Astrocyte of the cerebellum (primary cell): ENCODE results near the gene ZCCHC7.

Experiments used
- DNase-seq: peaks from one replicate; pipeline ENCODE4 v3.0.0-alpha.2; 2011; ENCODE audit warnings: low read depth
- H3K4me3 ChIP-seq: 2 replicates; pipeline ENCODE4 v1.5.1; 2011; ENCODE audit warnings: mild to moderate bottlenecking, low read depth, low read length, moderate library complexity
- CTCF ChIP-seq: IDR thresholded peaks from 2 replicates; pipeline ENCODE4 v1.5.1; 2012; ENCODE audit warnings: low read length, low read depth, moderate library complexity, mild to moderate bottlenecking; ENCODE audit errors: missing control alignments
- in situ Hi-C: cut with HindIII; loops from 2 replicates; pipeline ENCODE4 v1.10.0; 2017; ENCODE audit warnings: low sequenced_read_pairs

ZCCHC7 gene

DNA sequence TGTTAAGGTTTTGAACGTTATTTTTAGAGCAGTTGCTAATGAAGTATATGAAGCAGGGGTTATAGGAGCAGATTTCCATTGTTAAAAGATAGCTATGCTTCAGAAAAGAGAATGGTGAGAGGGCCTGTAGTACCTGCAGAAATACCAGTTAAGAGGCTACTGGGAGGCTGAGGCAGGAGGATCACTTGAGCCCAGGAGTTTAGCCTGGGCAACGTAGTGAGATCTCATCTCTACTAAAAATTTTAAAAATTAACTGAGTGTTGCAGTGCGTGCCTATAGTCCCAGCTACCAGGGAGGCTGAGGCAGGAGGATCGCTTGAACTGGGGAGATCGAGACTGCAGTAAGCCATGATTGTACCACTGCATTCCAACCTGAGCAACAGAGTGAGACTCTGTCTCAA is 148.8 kb downstream of the ZCCHC7 start:
- in situ Hi-C loops = no loop called here
- no peak overlapping the region for H3K4me3 ChIP-seq
- TF ChIP-seq CTCF = no peak
- no peak for DNase-seq

DNA sequence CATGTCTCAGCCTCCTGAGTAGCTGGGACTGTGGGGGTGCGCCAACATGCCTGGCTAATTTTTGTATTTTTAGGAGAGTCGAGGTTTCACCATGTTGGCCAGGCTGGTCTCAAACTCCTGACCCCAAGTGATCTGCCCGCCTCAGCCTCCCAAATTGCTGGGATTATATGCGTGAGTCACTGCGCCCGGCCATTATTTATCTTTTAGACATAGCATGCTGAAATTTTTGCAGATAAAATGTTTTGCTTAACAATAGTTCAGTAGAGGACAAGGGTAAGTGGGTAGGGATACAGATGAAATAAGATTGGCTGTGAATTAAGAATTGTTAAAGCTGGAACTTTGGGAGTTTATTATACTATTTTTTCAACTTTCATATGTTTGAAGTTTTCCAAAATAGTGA is 151.3 kb downstream of the ZCCHC7 start:
- TF ChIP-seq CTCF = no peak

GRCh38 chr9:37273595-37273994 is 153.2 kb downstream of the ZCCHC7 start:
- H3K4me3 ChIP-seq = no peak overlapping the region
- DNase-seq = no peak
- in situ Hi-C loops = no loop called here
- no peak for TF ChIP-seq CTCF

More for the DNA sequence above, 151.3 kb downstream of the ZCCHC7 start:
- DNase-seq = no peak
- in situ Hi-C loops = no loop called here
- no peak overlapping the region for H3K4me3 ChIP-seq

- in situ Hi-C loops = no loop called here
- no peak for TF ChIP-seq CTCF
- H3K4me3 ChIP-seq = no peak overlapping the region
Observed at GRCh38 chr9:37281541-37281940, 161.2 kb downstream of the ZCCHC7 start.

DNA sequence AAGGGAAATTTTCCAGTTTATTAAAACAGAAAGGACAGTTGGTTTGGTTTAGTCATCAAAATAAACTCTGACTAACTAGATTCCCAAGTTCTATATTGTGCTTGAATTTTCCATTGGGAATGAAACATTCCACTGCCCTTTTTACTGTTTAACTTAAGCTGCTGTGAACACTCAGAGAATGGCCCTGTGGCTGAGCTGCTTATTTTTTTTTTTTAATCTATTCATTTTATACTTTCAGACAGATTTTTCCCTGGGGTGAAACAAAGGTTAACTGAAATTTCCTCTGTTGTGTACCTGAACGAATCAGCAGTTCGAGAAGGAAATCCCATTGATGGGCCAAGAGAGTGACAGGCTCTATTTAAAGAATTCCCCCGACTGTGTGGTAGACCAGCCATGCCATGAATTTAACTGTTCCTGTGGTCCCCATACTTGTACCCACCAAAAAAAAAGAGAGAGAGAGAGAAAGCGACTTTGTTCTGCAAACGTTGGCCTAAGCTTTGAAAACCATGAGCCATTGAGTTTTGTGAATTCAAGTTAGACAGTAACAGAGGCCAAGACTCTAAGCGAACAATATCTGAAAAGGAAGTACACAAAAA is 163.5 kb downstream of the ZCCHC7 start:
- peak; percentile 38 for DNase-seq
- in situ Hi-C loops = no loop called here
- TF ChIP-seq CTCF = no peak
- H3K4me3 ChIP-seq = no peak overlapping the region

More at GRCh38 chr9:37281541-37281940, 161.2 kb downstream of the ZCCHC7 start:
- no peak for DNase-seq

- no peak for TF ChIP-seq CTCF
- H3K4me3 ChIP-seq = no peak overlapping the region
- in situ Hi-C loops = no loop called here
- no peak for DNase-seq
Observed at GRCh38 chr9:37284636-37285035, 164.3 kb downstream of the ZCCHC7 start.

DNA sequence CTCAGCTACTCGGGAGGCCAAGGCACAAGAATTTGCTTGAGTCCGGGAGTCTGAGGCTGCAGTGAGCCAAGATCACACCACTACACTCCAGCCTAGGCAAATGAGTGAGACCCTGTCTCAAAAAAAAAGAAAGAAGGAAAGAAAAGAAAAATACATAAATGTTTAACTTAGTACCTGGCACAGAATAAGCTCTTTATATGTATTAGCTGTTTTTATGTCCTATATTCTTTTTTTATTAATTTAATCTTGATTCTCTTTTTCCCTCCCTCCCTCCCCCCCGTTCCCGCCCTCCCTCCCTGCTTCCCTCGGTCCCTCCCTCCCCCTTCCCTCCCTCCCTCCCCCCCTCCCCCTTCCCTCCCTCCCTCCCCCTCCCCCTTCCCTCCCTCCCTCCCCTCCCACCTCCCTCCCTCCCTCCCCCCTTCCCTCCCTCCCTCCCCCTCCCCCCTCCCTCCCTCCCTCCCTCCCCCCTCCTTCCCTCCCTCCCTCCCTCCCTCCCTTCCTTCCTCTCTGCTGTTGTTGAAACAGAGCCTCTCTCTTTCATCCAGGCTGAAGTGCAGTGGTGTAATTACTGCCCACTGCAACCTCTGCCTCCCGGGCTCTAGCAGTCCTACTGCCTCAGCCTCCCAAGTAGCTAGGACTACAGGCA is 166.3 kb downstream of the ZCCHC7 start:
- in situ Hi-C loops = no loop called here
- H3K4me3 ChIP-seq = no peak overlapping the region
- TF ChIP-seq CTCF = no peak
- DNase-seq = no peak
